K562 (cell line): Measurements from ENCODE around the gene DHRS3. TPM values are rescaled to one million over a fixed set of nuclear protein-coding genes. Genes with fewer than 3 reads are reported as not detected.

Experiments used
- ATAC-seq: fragments of 200-7000 bp; cut with Tn5 transposase; 3 replicates; pipeline ENCODE4 v1.9.1; 2020; ENCODE audit warnings: moderate library complexity
- BruUV-seq: library from RNA; stranded (reverse); fragments of 400-500 nt; replicated peaks from 2 replicates; lab custom pipeline; 2021; lab: Mats Ljungman, UMichigan
- CTCF ChIA-PET: fragments of 300-600 bp; formaldehyde crosslinking; extraction: SDS; loops from one replicate; lab custom pipeline; 2021; ENCODE audit warnings: low intra/inter-chr PET ratio; lab: Yijun Ruan, JAX
- POLR2A ChIA-PET: fragments of 300-600, 350-650 bp; sonication (Branson Sonifier 250); formaldehyde crosslinking; extraction: SDS; loops from one replicate; lab custom pipeline; 2021; ENCODE audit warnings: antibody characterized with exemption, inconsistent platforms; lab: Yijun Ruan, JAX
- DNase-seq, 4 experiments: peaks; one replicate each; pipeline versions ENCODE4 v3.0.0 to v3.0.0-alpha.2; 2011 to 2018; ENCODE audit warnings: low spot score in 3 of 4, mixed read lengths in 3 of 4; ENCODE audit errors: extremely low read depth in 1 of 4
- FAIRE-seq: peaks from 2 replicates; lab custom pipeline; 2011; peaks lifted over from hg19 to GRCh38; lab: Jason Lieb, UNC
- H2AFZ ChIP-seq: 2 replicates; pipeline ENCODE4 v1.6.0; 2011; ENCODE audit warnings: low read depth, low read length, control low read depth, inconsistent platforms
- H3K27ac ChIP-seq: fragments of 200-600 bp; 3 replicates; pipeline ENCODE4 v1.8.0; 2011; ENCODE audit warnings: low read depth, mild to moderate bottlenecking, control low read depth, inconsistent platforms, low read length, moderate library complexity, mixed read lengths; ENCODE audit errors: extremely low read depth
- H3K27me3 ChIP-seq, 2 experiments: fragments of 300-600 bp in 1 of 2; 2 replicates in 1 of 2; 3 replicates in 1 of 2; pipeline versions ENCODE4 v1.6.0 to v1.8.0; 2011; ENCODE audit warnings: inconsistent platforms in 2 of 2, low read length in 2 of 2, mild to moderate bottlenecking in 1 of 2, mixed read lengths in 1 of 2, moderate library complexity in 1 of 2; ENCODE audit not compliant: control insufficient read depth in 2 of 2, insufficient read depth in 2 of 2
- H3K36me3 ChIP-seq: fragments of 300-600 bp; 3 replicates; pipeline ENCODE4 v1.8.0; 2011; ENCODE audit warnings: mild to moderate bottlenecking, low read length, inconsistent platforms; ENCODE audit not compliant: control insufficient read depth, insufficient read depth
- H3K4me1 ChIP-seq, 2 experiments: fragments of 200-600 bp in 1 of 2; replicated peaks in 1 of 2; 2 replicates in 1 of 2; 3 replicates in 1 of 2; pipeline versions ENCODE4 v1.5.1 to v1.8.0; 2011; ENCODE audit warnings: inconsistent platforms in 2 of 2, low read length in 2 of 2, mild to moderate bottlenecking in 1 of 2, mixed read lengths in 1 of 2, moderate library complexity in 1 of 2; ENCODE audit not compliant: control insufficient read depth in 2 of 2, insufficient read depth in 2 of 2
- H3K4me2 ChIP-seq: 2 replicates; pipeline ENCODE4 v1.6.1; 2011; ENCODE audit warnings: low read length, control low read depth, inconsistent platforms, mixed read lengths; ENCODE audit not compliant: insufficient read depth
- H3K4me3 ChIP-seq: fragments of 200-600 bp; sonication (generic), shearing (Covaris generic); 2 replicates; pipeline ENCODE4 v1.5.1; 2016; ENCODE audit warnings: control low read depth, inconsistent platforms
- H3K79me2 ChIP-seq: fragments of 200-600 bp; 3 replicates; pipeline ENCODE4 v1.8.0; 2011; ENCODE audit warnings: low read length, inconsistent platforms; ENCODE audit not compliant: control insufficient read depth, insufficient read depth
- H3K9ac ChIP-seq, 2 experiments: 2 replicates each; pipeline versions ENCODE4 v1.6.0 to v1.6.1; 2011; ENCODE audit warnings: low read depth in 2 of 2, low read length in 2 of 2, control low read depth in 1 of 2, inconsistent platforms in 1 of 2, mild to moderate bottlenecking in 1 of 2, mixed read lengths in 1 of 2; ENCODE audit not compliant: insufficient read depth in 1 of 2
- H3K9me1 ChIP-seq: one replicate; pipeline ENCODE4 v1.6.0; 2011; ENCODE audit warnings: inconsistent platforms, mild to moderate bottlenecking, low read length, moderate library complexity; ENCODE audit not compliant: control insufficient read depth, insufficient read depth
- H3K9me3 ChIP-seq: replicated peaks from 2 replicates; pipeline ENCODE4 v1.5.1; 2011; ENCODE audit warnings: low read depth, low read length, inconsistent platforms; ENCODE audit not compliant: control insufficient read depth, insufficient read depth
- H4K20me1 ChIP-seq: replicated peaks from 2 replicates; pipeline ENCODE4 v1.6.1; 2011; ENCODE audit warnings: low read length, inconsistent platforms, mixed read lengths; ENCODE audit not compliant: control insufficient read depth, insufficient read depth
- CEBPG ChIP-seq, 3 experiments: fragments of 200-800 bp in 1 of 3; sonication (Bioruptor generic) in 1 of 3; sonication (generic) in 1 of 3; formaldehyde crosslinking in 1 of 3; IDR thresholded peaks in 2 of 3; conservative IDR thresholded peaks in 1 of 3; 2 replicates each; pipeline versions ENCODE4 v1.6.1 to v1.8.0; 2016 to 2022; ENCODE audit warnings: missing compliant biosample characterization in 2 of 3, missing genetic modification characterization in 2 of 3, mild to moderate bottlenecking in 1 of 3, missing genetic modification reagents in 1 of 3
- MTA1 ChIP-seq: fragments of 450-650 bp; IDR thresholded peaks from 2 replicates; pipeline ENCODE4 v1.6.1; 2017; ENCODE audit warnings: borderline replicate concordance
- MTA3 ChIP-seq: fragments of 450-650 bp; formaldehyde crosslinking; IDR thresholded peaks from 2 replicates; pipeline ENCODE4 v1.6.1; 2017; ENCODE audit warnings: mild to moderate bottlenecking, borderline replicate concordance
- MXI1 ChIP-seq: IDR thresholded peaks from 2 replicates; pipeline ENCODE4 v1.6.1; 2011; ENCODE audit warnings: low read depth, mild to moderate bottlenecking, improper control_type of control experiment, low read length
- NCOA2 ChIP-seq, 2 experiments: fragments of 450-650 bp; IDR thresholded peaks; 2 replicates each; pipeline ENCODE4 v1.6.1; 2018; ENCODE audit warnings: mild to moderate bottlenecking in 2 of 2, moderate library complexity in 1 of 2; ENCODE audit not compliant: partially characterized antibody in 2 of 2
- STAG1 ChIP-seq: sonication (generic); formaldehyde crosslinking; IDR thresholded peaks from 2 replicates; pipeline ENCODE4 v1.5.0; 2020; ENCODE audit warnings: missing genetic modification reagents, borderline replicate concordance
- XRCC3 ChIP-seq: fragments of 450-650 bp; IDR thresholded peaks from 2 replicates; pipeline ENCODE4 v1.6.1; 2017; ENCODE audit warnings: mild to moderate bottlenecking, moderate library complexity
- ZNF212 ChIP-seq: fragments of 450-650 bp; formaldehyde crosslinking; IDR thresholded peaks from 2 replicates; pipeline ENCODE4 v1.4.0; 2020; ENCODE audit warnings: mild to moderate bottlenecking
- ZNF232 ChIP-seq: sonication (generic); formaldehyde crosslinking; IDR thresholded peaks from 2 replicates; pipeline ENCODE4 v1.8.0; 2022; ENCODE audit warnings: mild to moderate bottlenecking, missing genetic modification reagents
- ZNF408 ChIP-seq: fragments of 250-450 bp; sonication (Bioruptor Pico); IDR thresholded peaks from 2 replicates; pipeline ENCODE4 v1.4.0; 2020; ENCODE audit warnings: low read depth, mild to moderate bottlenecking, moderate library complexity
- ZNF431 ChIP-seq: sonication (generic); formaldehyde crosslinking; IDR thresholded peaks from 2 replicates; pipeline ENCODE4 v1.8.0; 2022; ENCODE audit warnings: mild to moderate bottlenecking, missing genetic modification reagents
- ZNF830 ChIP-seq: fragments of 250-450 bp; sonication (Bioruptor Pico); IDR thresholded peaks from 2 replicates; pipeline ENCODE4 v1.5.0; 2021; ENCODE audit warnings: mild to moderate bottlenecking
- whole genome bisulfite sequencing: fragments of 100-300 bp; shearing (Covaris generic); methylation state at CpG from one replicate; pipeline ENCODE4 v1.1.6; 2016; ENCODE audit warnings: low coverage, mixed read lengths; ENCODE audit not compliant: insufficient coverage; ENCODE audit errors: missing lambda C conversion rate; 5-methylcytosine and 5-hydroxymethylcytosine counted together
- in situ Hi-C: fragments of 300-500 bp; cut with MboI; formaldehyde crosslinking; loops from 4 replicates; pipeline ENCODE4 v1.15.0; 2018; ENCODE audit warnings: inconsistent platforms, mixed read lengths
- intact Hi-C: fragments of 100-400 bp; cut with micrococcal nuclease; formaldehyde crosslinking; loops from 2 replicates; pipeline ENCODE4 v1.14.2; 2022
- polyA plus RNA-seq, 8 experiments: library from polyadenylated mRNA; depleted of rRNA in 4 of 8; stranded (reverse) in 5 of 8; unstranded in 3 of 8; fragments of >200 nt; fragmentation: Nextera tagmentation in 2 of 8; fragmentation: Illumina TruSeq in 1 of 8; extraction: Ambion mirVana in 2 of 8; extraction: Trizol in 1 of 8; gene quantifications; 2 replicates each; pipeline versions ENCODE4 v1.2.1 to v1.2.3, GENCODE V29; 2011 to 2014; ENCODE audit warnings: inconsistent platforms in 1 of 8, missing spikeins in 1 of 8
- total RNA-seq, 7 experiments: library from RNA; depleted of rRNA in 6 of 7; stranded (reverse); fragments of >200 nt in 6 of 7; fragmentation: Illumina TruSeq in 2 of 7; extraction: Trizol in 2 of 7; gene quantifications; 2 replicates each; pipeline versions ENCODE4 v1.2.1 to v1.2.3, GENCODE V29; 2011 to 2021; ENCODE audit warnings: low replicate concordance in 1 of 7
- TF ChIP-seq, protein P1 (sequence below): fragments of 200-800 bp; sonication (Bioruptor generic); IDR thresholded peaks from 2 replicates; pipeline ENCODE4 v1.6.1; 2017; ENCODE audit warnings: missing genetic modification characterization, missing compliant biosample characterization
- TF ChIP-seq, protein P2 (sequence below): fragments of 250-450 bp; sonication (Bioruptor Pico); IDR thresholded peaks from 2 replicates; pipeline ENCODE4 v1.8.0; 2021; ENCODE audit warnings: mild to moderate bottlenecking, moderate library complexity
- TF ChIP-seq, protein P3 (sequence below): fragments of 250-450 bp; sonication (Bioruptor Pico); IDR thresholded peaks from 2 replicates; pipeline ENCODE4 v1.5.0; 2021; ENCODE audit warnings: mild to moderate bottlenecking, borderline replicate concordance

Gene DHRS3
- total and polyA plus RNA-seq, 9 of the 15 experiments (the other 6 are each of a cell fraction or from before 2014, with no cell fraction given) = 21.0 to 116 (median 58.7) TPM

DNA sequence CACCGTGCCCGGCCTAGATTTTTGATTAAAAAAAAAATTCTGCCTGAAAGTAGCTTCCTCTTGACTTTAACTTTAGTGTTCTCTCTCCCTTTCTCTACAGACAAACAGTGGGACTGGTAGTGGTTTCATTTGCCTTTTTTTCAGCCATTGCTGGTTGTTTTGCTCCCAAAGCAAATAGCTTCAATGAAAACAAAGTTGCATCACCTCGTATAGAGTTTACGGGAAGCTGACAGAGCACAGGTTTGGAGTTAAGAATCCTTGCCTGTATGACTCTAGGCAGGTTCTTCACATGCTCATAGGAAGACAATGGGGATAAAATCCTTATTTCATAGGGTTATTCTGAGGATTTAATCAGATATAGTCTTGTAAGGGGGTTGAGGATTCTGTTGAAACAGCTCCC lies 47.5 kb upstream of the DHRS3 start:
- intact Hi-C loops (loop anchor here (10.0 kb wide), 1 partner anchor 109 kb away; the partner anchor contains the start of gene PRAMEF12), in situ Hi-C loops (no loop called here)
- Histone ChIP-seq H3K27ac (no peak overlapping the region), H3K79me2 (no peaks in the 10 kb centered on the region), H3K4me3 (no peak overlapping the region), H3K36me3 (no peaks in the 10 kb centered on the region), H3K9ac (no peak overlapping the region), H3K4me2 (no peak overlapping the region), H2AFZ (peak overlapping the region; percentile 6), H4K20me1 (no peaks in the 10 kb centered on the region), H3K9me1 (no peaks in the 10 kb centered on the region), H3K27me3 (no peaks in the 10 kb centered on the region), H3K9me3 (no peaks in the 10 kb centered on the region), H3K4me1 (no peaks in the 10 kb centered on the region)
- DNase-seq (no peak), FAIRE-seq (no peak), ATAC-seq (peak; percentile 47)
- no TSS peak for BruUV-seq
- ChIA-PET POLR2A (interaction anchor here (0.6 kb wide), 2 partner anchors 47 to 589 kb away, joined by 3 to 4 read pairs; partner anchors contain the start of gene DHRS3), CTCF (no interaction called here)
- WGBS = 28% methylated on average over 4 of the region's 4 CpGs
- TF ChIP-seq, protein P1, sequence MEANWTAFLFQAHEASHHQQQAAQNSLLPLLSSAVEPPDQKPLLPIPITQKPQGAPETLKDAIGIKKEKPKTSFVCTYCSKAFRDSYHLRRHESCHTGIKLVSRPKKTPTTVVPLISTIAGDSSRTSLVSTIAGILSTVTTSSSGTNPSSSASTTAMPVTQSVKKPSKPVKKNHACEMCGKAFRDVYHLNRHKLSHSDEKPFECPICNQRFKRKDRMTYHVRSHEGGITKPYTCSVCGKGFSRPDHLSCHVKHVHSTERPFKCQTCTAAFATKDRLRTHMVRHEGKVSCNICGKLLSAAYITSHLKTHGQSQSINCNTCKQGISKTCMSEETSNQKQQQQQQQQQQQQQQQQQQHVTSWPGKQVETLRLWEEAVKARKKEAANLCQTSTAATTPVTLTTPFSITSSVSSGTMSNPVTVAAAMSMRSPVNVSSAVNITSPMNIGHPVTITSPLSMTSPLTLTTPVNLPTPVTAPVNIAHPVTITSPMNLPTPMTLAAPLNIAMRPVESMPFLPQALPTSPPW = no peak
- TF ChIP-seq ZNF431 (CRISPR knock-in tag) = no peak
- no peak for TF ChIP-seq MXI1
- TF ChIP-seq, protein P2, sequence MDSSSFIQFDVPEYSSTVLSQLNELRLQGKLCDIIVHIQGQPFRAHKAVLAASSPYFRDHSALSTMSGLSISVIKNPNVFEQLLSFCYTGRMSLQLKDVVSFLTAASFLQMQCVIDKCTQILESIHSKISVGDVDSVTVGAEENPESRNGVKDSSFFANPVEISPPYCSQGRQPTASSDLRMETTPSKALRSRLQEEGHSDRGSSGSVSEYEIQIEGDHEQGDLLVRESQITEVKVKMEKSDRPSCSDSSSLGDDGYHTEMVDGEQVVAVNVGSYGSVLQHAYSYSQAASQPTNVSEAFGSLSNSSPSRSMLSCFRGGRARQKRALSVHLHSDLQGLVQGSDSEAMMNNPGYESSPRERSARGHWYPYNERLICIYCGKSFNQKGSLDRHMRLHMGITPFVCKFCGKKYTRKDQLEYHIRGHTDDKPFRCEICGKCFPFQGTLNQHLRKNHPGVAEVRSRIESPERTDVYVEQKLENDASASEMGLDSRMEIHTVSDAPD = no peak
- no peak for TF ChIP-seq ZNF408 (CRISPR knock-in tag)
- no peak for TF ChIP-seq XRCC3
- TF ChIP-seq, protein P3, sequence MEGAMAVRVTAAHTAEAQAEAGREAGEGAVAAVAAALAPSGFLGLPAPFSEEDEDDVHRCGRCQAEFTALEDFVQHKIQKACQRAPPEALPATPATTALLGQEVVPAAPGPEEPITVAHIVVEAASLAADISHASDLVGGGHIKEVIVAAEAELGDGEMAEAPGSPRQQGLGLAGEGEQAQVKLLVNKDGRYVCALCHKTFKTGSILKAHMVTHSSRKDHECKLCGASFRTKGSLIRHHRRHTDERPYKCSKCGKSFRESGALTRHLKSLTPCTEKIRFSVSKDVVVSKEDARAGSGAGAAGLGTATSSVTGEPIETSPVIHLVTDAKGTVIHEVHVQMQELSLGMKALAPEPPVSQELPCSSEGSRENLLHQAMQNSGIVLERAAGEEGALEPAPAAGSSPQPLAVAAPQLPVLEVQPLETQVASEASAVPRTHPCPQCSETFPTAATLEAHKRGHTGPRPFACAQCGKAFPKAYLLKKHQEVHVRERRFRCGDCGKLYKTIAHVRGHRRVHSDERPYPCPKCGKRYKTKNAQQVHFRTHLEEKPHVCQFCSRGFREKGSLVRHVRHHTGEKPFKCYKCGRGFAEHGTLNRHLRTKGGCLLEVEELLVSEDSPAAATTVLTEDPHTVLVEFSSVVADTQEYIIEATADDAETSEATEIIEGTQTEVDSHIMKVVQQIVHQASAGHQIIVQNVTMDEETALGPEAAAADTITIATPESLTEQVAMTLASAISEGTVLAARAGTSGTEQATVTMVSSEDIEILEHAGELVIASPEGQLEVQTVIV (CRISPR knock-in tag) = no peak
- no peak for TF ChIP-seq ZNF232 (CRISPR knock-in tag)
- TF ChIP-seq MTA1 = no peak
- TF ChIP-seq ZNF212 (CRISPR knock-in tag) = no peak
- no peak for TF ChIP-seq ZNF830 (CRISPR knock-in tag)
- TF ChIP-seq NCOA2 (IDR thresholded peaks at IDR 0.05; ENCODE audit: partially characterized antibody in 2 of 2) = no peak
- TF ChIP-seq CEBPG (CRISPR knock-in tag; IDR thresholded peaks at IDR 0.05) = peak; percentile 66; the same call in 1 of the 2 replicates
- peak; percentile 29 to 79; a peak in 2 of 4 replicates for TF ChIP-seq CEBPG (tag; conservative IDR thresholded peaks at IDR 0.05 in 1 of 2, IDR thresholded peaks at IDR 0.05 in 1 of 2)
- no peak for TF ChIP-seq STAG1 (CRISPR knock-in tag)
- no peak for TF ChIP-seq MTA3
